ENCODE results near the gene CSF1. TPM values are rescaled to one million over a fixed set of nuclear protein-coding genes. Genes with fewer than 3 reads are reported as not detected.

The CSF1 gene
- total and polyA plus RNA-seq, 7 donors, result 3.7 to 14.7 (median 10.6) TPM

GRCh38 chr1:109890115-109890953 is 20.3 kb upstream of the CSF1 start:
- intact Hi-C loops (cut with DNase I), result no loop called here
- TF ChIP-seq, protein P1, sequence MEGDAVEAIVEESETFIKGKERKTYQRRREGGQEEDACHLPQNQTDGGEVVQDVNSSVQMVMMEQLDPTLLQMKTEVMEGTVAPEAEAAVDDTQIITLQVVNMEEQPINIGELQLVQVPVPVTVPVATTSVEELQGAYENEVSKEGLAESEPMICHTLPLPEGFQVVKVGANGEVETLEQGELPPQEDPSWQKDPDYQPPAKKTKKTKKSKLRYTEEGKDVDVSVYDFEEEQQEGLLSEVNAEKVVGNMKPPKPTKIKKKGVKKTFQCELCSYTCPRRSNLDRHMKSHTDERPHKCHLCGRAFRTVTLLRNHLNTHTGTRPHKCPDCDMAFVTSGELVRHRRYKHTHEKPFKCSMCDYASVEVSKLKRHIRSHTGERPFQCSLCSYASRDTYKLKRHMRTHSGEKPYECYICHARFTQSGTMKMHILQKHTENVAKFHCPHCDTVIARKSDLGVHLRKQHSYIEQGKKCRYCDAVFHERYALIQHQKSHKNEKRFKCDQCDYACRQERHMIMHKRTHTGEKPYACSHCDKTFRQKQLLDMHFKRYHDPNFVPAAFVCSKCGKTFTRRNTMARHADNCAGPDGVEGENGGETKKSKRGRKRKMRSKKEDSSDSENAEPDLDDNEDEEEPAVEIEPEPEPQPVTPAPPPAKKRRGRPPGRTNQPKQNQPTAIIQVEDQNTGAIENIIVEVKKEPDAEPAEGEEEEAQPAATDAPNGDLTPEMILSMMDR (IDR thresholded peaks at IDR 0.05), result no peak
- H3K27me3 ChIP-seq (ENCODE audit: insufficient read depth in 3 of 3, low read length in 2 of 3), result no peaks in the 10 kb centered on the region
- H3K36me3 ChIP-seq (ENCODE audit: insufficient read depth in 1 of 2, low read depth in 1 of 2), result no peaks in the 10 kb centered on the region
- DNase-seq (no peak), ATAC-seq (no peak)
- no peak overlapping the region for H3K4me3 ChIP-seq
- H3K4me1 ChIP-seq, result peaks cover 6% of the 10 kb centered on the region
- WGBS, 3 donors, result 91 to 97% (median 91%) methylated on average over 5 of the region's 5 CpGs
- no peak overlapping the region for H3K27ac ChIP-seq
- H3K9me3 ChIP-seq, result no peaks in the 10 kb centered on the region

DNA sequence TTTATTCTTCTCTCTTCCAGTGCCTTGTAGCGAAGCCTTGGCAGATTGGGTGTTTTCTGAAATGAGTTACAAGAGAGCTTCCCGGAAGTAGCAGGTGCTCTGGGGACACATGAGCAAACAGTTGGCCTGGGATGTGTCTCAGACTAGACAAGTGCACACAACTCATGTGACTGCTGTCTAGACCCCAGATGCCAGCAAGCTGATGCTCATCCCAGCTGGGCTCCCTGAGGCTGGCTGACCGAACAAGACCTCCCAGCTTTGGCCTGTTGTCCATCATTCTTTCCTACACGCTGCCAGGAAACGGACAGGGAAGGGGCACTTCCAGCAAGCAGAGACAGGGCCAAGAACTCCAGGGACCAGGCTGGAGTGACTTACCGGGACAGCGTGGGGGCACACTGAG is 18.7 kb upstream of the CSF1 start:
- Histone ChIP-seq H3K27me3 (ENCODE audit: insufficient read depth in 3 of 3, low read length in 2 of 3) (no peaks in the 10 kb centered on the region), H3K9me3 (no peaks in the 10 kb centered on the region), H3K27ac (no peak overlapping the region), H3K4me1 (peaks cover 6% of the 10 kb centered on the region), H3K4me3 (no peak overlapping the region), H3K36me3 (ENCODE audit: insufficient read depth in 1 of 2, low read depth in 1 of 2) (no peaks in the 10 kb centered on the region)
- intact Hi-C loops (cut with DNase I), result no loop called here
- peak; percentile 65 to 80 for DNase-seq
- TF ChIP-seq, protein P1 (IDR thresholded peaks at IDR 0.05), result no peak
- ATAC-seq, result peak; percentile 76 to 92 (median 80)
- 16 to 20% (median 19%) methylated on average over 7 of the region's 7 CpGs for WGBS, 3 donors

- intact Hi-C loops (cut with DNase I), result no loop called here
- no peak for ATAC-seq
- WGBS, 3 donors, result 64 to 75% (median 71%) methylated on average over 10 of the region's 10 CpGs
- no peak for DNase-seq
- H3K27me3 ChIP-seq (ENCODE audit: insufficient read depth in 3 of 3, low read length in 2 of 3), result no peaks in the 10 kb centered on the region
- TF ChIP-seq, protein P1 (IDR thresholded peaks at IDR 0.05), result no peak
- no peak overlapping the region for H3K4me3 ChIP-seq
- peaks cover 6% of the 10 kb centered on the region for H3K4me1 ChIP-seq
- H3K9me3 ChIP-seq, result no peaks in the 10 kb centered on the region
- no peak overlapping the region for H3K27ac ChIP-seq
- no peaks in the 10 kb centered on the region for H3K36me3 ChIP-seq (ENCODE audit: insufficient read depth in 1 of 2, low read depth in 1 of 2)
These were observed 17.9 kb upstream of the CSF1 start for GRCh38 chr1:109892561-109893368.

DNA sequence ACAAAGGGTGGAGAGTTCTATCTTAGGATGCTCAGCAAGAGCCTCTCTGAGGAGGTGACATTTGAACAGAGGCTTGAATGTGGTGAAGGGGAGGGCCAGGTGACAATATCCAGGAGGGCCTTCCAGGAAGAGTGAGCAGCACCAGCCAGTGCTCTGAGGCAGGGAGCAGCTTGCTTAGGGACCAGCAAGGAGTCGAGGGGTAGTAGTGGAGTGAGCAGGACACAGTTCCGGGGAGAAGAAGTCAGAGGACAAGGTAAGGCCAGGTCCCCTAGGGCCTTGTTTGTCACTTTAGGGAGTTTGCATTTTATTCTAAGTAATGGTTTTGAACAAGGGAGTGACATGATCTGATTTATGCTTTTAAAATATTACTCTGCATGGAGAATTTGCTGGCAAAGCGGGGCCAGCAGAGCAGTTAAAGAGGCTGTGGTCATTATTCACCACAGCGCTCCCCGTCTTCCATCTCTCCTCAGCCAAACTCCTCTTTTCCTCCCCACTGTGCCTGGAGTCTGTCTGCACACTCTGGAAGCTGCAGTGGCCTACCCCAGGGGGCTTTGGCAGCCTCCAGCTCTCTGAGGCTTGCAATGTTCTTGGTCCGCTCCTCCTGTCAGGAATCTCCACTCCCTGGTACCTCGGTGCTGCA is 17.0 kb upstream of the CSF1 start:
- peaks cover 6% of the 10 kb centered on the region for H3K4me1 ChIP-seq
- H3K36me3 ChIP-seq (ENCODE audit: insufficient read depth in 1 of 2, low read depth in 1 of 2), result no peaks in the 10 kb centered on the region
- no peak overlapping the region for H3K4me3 ChIP-seq
- WGBS, 3 donors, result 93 to 97% (median 97%) methylated on average over 7 of the region's 7 CpGs
- intact Hi-C loops (cut with DNase I), result no loop called here
- no peaks in the 10 kb centered on the region for H3K27me3 ChIP-seq (ENCODE audit: insufficient read depth in 3 of 3, low read length in 2 of 3)
- TF ChIP-seq, protein P1 (IDR thresholded peaks at IDR 0.05), result no peak
- H3K27ac ChIP-seq, result no peak overlapping the region
- DNase-seq (no peak), ATAC-seq (no peak)
- H3K9me3 ChIP-seq, result no peaks in the 10 kb centered on the region
